ENCODE measurements around the gene RANBP17.
"Not testable (repeated sequence)": the region's sequence is repeated elsewhere in the genome, so short reads cannot be mapped to it uniquely, and the experiment has no call there.

RANBP17 gene

GRCh38 chr5:170870390-170870789 lies 8.6 kb downstream of the RANBP17 start:
- not testable (repeated sequence) for DNase-seq

GRCh38 chr5:170874017-170874416 lies 12.2 kb downstream of the RANBP17 start:
- no peak for DNase-seq

GRCh38 chr5:170875811-170876210 lies 14.0 kb downstream of the RANBP17 start:
- no peak for DNase-seq

GRCh38 chr5:170880084-170880483 lies 18.3 kb downstream of the RANBP17 start:
- no peak for DNase-seq

GRCh38 chr5:170882345-170882744 lies 20.5 kb downstream of the RANBP17 start:
- no peak for DNase-seq

- DNase-seq = no peak
These were observed 23.4 kb downstream of the RANBP17 start for GRCh38 chr5:170885256-170885655.

- DNase-seq = no peak
These were observed 24.0 kb downstream of the RANBP17 start for GRCh38 chr5:170885809-170886208.

- no peak for DNase-seq
These were observed 24.5 kb downstream of the RANBP17 start for GRCh38 chr5:170886210-170886894.

- no peak for DNase-seq
These were observed 30.4 kb downstream of the RANBP17 start for GRCh38 chr5:170892196-170892595.

GRCh38 chr5:170894665-170895064 lies 32.8 kb downstream of the RANBP17 start:
- DNase-seq = no peak

GRCh38 chr5:170896779-170897178 lies 35.0 kb downstream of the RANBP17 start:
- no peak for DNase-seq

GRCh38 chr5:170903075-170903474 lies 41.3 kb downstream of the RANBP17 start:
- no peak for DNase-seq

GRCh38 chr5:170907758-170908157 lies 45.9 kb downstream of the RANBP17 start:
- DNase-seq = no peak

- DNase-seq = no peak
These were observed 51.8 kb downstream of the RANBP17 start for GRCh38 chr5:170913573-170913972.

- no peak for DNase-seq
These were observed 55.3 kb downstream of the RANBP17 start for GRCh38 chr5:170917113-170917512.

GRCh38 chr5:170920196-170920595 lies 58.4 kb downstream of the RANBP17 start:
- no peak for DNase-seq

GRCh38 chr5:170922331-170922730 lies 60.5 kb downstream of the RANBP17 start:
- DNase-seq = not testable (repeated sequence)

- no peak for DNase-seq
These were observed 62.2 kb downstream of the RANBP17 start for GRCh38 chr5:170923910-170924620.

GRCh38 chr5:170935534-170936218 lies 73.9 kb downstream of the RANBP17 start:
- not testable (repeated sequence) for DNase-seq

GRCh38 chr5:170937072-170937471 lies 75.3 kb downstream of the RANBP17 start:
- no peak for DNase-seq

GRCh38 chr5:170937914-170938313 lies 76.1 kb downstream of the RANBP17 start:
- DNase-seq = no peak

- no peak for DNase-seq
These were observed 77.4 kb downstream of the RANBP17 start for GRCh38 chr5:170939178-170939577.

GRCh38 chr5:170941788-170942187 lies 80.0 kb downstream of the RANBP17 start:
- no peak for DNase-seq

GRCh38 chr5:170945275-170945674 lies 83.5 kb downstream of the RANBP17 start:
- no peak for DNase-seq
